Measurements from ENCODE around the gene GREB1L.

- TF ChIP-seq CTCF (IDR thresholded peaks at IDR 0.05 in 2 of 3, conservative IDR thresholded peaks at IDR 0.05 in 1 of 3; ENCODE audit: control insufficient read depth in 2 of 3, extremely low read depth in 1 of 3, insufficient read depth in 1 of 3, low read depth in 3 of 3, low read length in 3 of 3) (no peak), CHD4 (IDR thresholded peaks at IDR 0.05) (no peak), EZH2 (IDR thresholded peaks at IDR 0.05; ENCODE audit: borderline replicate concordance, control insufficient read depth, low read depth, low read length) (no peak), POLR2A (IDR thresholded peaks at IDR 0.05; ENCODE audit: low read depth, low read length) (no peak), SMAD5 (IDR thresholded peaks at IDR 0.05; ENCODE audit: low read depth) (no peak), JUND (IDR thresholded peaks at IDR 0.05; ENCODE audit: low read depth, low read length) (no peak)
Measured at GRCh38 chr18:21489919-21490495, 248.0 kb downstream of the GREB1L start.

Data from GM12878 (cell line).